K562 (cell line): ENCODE data around the gene EFCAB12. TPM values are rescaled to one million over a fixed set of nuclear protein-coding genes. Genes with fewer than 3 reads are reported as not detected.

ENCODE experiments used
- AFF4 ChIP-seq: sonication (generic); formaldehyde crosslinking; IDR thresholded peaks from 2 replicates; pipeline ENCODE4 v1.8.0; 2023; ENCODE audit warnings: mild to moderate bottlenecking, missing genetic modification reagents
- ATF7 ChIP-seq: fragments of 450-650 bp; IDR thresholded peaks from 2 replicates; pipeline ENCODE4 v1.7.1; 2014; ENCODE audit warnings: mild to moderate bottlenecking, moderate library complexity
- BACH1 ChIP-seq: fragments of 200-800 bp; sonication (Bioruptor generic); IDR thresholded peaks from 2 replicates; pipeline ENCODE4 v1.6.1; 2016; ENCODE audit warnings: missing genetic modification characterization, missing compliant biosample characterization
- CEBPG ChIP-seq, 3 experiments: fragments of 200-800 bp in 1 of 3; sonication (Bioruptor generic) in 1 of 3; sonication (generic) in 1 of 3; formaldehyde crosslinking in 1 of 3; IDR thresholded peaks in 2 of 3; conservative IDR thresholded peaks in 1 of 3; 2 replicates each; pipeline versions ENCODE4 v1.6.1 to v1.8.0; 2016 to 2022; ENCODE audit warnings: missing compliant biosample characterization in 2 of 3, missing genetic modification characterization in 2 of 3, mild to moderate bottlenecking in 1 of 3, missing genetic modification reagents in 1 of 3
- CXXC5 ChIP-seq: fragments of 250-450 bp; sonication (Bioruptor Pico); IDR thresholded peaks from 2 replicates; pipeline ENCODE4 v1.8.0; 2022; ENCODE audit warnings: inconsistent platforms, mild to moderate bottlenecking, moderate library complexity
- HDAC3 ChIP-seq: fragments of 450-650 bp; IDR thresholded peaks from 2 replicates; pipeline ENCODE4 v1.6.1; 2018; ENCODE audit warnings: borderline replicate concordance, mild to moderate bottlenecking, moderate library complexity; ENCODE audit not compliant: partially characterized antibody
- HLTF ChIP-seq: fragments of 450-650 bp; IDR thresholded peaks from 2 replicates; pipeline ENCODE4 v1.6.1; 2016
- KHSRP ChIP-seq: fragments of 450-650 bp; IDR thresholded peaks from 2 replicates; pipeline ENCODE4 v1.6.1; 2017
- MEF2D ChIP-seq: conservative IDR thresholded peaks from 2 replicates; pipeline ENCODE4 v1.6.1; 2016; ENCODE audit warnings: low read depth, missing genetic modification characterization, missing compliant biosample characterization
- NCOR1 ChIP-seq: fragments of 450-650 bp; IDR thresholded peaks from 2 replicates; pipeline ENCODE4 v1.6.1; 2016; ENCODE audit warnings: mild to moderate bottlenecking, moderate library complexity
- TFAP4 ChIP-seq: sonication (generic); formaldehyde crosslinking; IDR thresholded peaks from 2 replicates; pipeline ENCODE4 v1.8.0; 2022; ENCODE audit warnings: missing genetic modification reagents, mild to moderate bottlenecking, moderate library complexity, borderline replicate concordance
- TRIM24 ChIP-seq, 2 experiments: fragments of 450-650 bp; IDR thresholded peaks; 2 replicates each; pipeline ENCODE4 v1.6.1; 2016
- YY1 ChIP-seq, 3 experiments: IDR thresholded peaks; 2 replicates each; pipeline ENCODE4 v1.6.1; 2011; ENCODE audit warnings: low read length in 2 of 3, mild to moderate bottlenecking in 2 of 3, moderate library complexity in 2 of 3, borderline replicate concordance in 1 of 3, control low read depth in 1 of 3, low read depth in 1 of 3; ENCODE audit not compliant: insufficient read depth in 3 of 3, insufficient replicate concordance in 2 of 3, control insufficient read depth in 1 of 3, insufficient read length in 1 of 3; ENCODE audit errors: extremely low read depth in 1 of 3
- ZNF766 ChIP-seq: fragments of 200-800 bp; sonication (Bioruptor generic); conservative IDR thresholded peaks from 2 replicates; pipeline ENCODE4 v1.6.1; 2016; ENCODE audit warnings: missing genetic modification characterization, missing compliant biosample characterization
- polyA plus RNA-seq, 8 experiments: library from polyadenylated mRNA; depleted of rRNA in 4 of 8; stranded (reverse) in 5 of 8; unstranded in 3 of 8; fragments of >200 nt; fragmentation: Nextera tagmentation in 2 of 8; fragmentation: Illumina TruSeq in 1 of 8; extraction: Ambion mirVana in 2 of 8; extraction: Trizol in 1 of 8; gene quantifications; 2 replicates each; pipeline versions ENCODE4 v1.2.1 to v1.2.3, GENCODE V29; 2011 to 2014; ENCODE audit warnings: inconsistent platforms in 1 of 8, missing spikeins in 1 of 8
- total RNA-seq, 7 experiments: library from RNA; depleted of rRNA in 6 of 7; stranded (reverse); fragments of >200 nt in 6 of 7; fragmentation: Illumina TruSeq in 2 of 7; extraction: Trizol in 2 of 7; gene quantifications; 2 replicates each; pipeline versions ENCODE4 v1.2.1 to v1.2.3, GENCODE V29; 2011 to 2021; ENCODE audit warnings: low replicate concordance in 1 of 7
- TF ChIP-seq, protein P1 (sequence below): sonication (generic); formaldehyde crosslinking; IDR thresholded peaks from 2 replicates; pipeline ENCODE4 v1.8.0; 2023; ENCODE audit warnings: missing genetic modification reagents, mild to moderate bottlenecking, borderline replicate concordance

The EFCAB12 gene
- total and polyA plus RNA-seq, 9 of the 15 experiments (the other 6 are each of a cell fraction or from before 2014, with no cell fraction given): 0.08 to 0.95 (median 0.56) TPM; not detected in 1

DNA sequence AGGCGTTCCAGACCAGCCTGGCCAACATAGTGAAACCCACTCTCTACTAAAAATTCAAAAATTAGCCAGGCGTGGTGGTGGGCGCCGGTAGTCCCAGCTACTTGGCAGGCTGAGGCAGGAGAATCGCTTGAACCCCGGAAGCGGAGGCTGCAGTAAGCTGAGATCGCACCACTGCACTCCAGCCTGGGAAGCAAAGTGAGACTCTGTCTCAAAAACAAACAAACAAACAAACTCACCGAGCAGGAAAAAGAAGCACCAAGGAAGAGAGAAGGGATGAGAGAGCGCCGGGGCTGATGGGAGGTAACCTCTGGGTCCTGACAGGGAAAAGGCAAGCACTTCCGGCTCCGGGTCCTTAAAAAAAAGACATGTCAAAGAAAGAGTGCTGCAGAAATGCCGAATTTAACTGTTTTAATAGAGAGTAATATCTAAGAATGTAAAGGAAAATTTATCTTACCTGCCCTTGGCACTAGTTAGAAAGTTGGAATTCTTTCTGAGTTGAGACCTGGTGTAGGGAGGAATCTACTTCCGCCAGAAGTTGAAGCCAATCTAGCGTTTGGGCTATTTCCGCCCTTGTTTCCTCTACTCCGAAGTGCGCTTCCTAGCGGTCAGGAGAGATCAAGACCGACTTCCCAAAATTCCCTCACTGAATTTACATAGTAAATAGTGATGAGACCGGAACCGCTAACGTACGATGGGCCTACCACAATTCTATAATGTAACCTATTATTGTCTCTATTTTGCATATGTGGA lies 29.1 kb downstream of the EFCAB12 start (continued):
- TF ChIP-seq, protein P1, sequence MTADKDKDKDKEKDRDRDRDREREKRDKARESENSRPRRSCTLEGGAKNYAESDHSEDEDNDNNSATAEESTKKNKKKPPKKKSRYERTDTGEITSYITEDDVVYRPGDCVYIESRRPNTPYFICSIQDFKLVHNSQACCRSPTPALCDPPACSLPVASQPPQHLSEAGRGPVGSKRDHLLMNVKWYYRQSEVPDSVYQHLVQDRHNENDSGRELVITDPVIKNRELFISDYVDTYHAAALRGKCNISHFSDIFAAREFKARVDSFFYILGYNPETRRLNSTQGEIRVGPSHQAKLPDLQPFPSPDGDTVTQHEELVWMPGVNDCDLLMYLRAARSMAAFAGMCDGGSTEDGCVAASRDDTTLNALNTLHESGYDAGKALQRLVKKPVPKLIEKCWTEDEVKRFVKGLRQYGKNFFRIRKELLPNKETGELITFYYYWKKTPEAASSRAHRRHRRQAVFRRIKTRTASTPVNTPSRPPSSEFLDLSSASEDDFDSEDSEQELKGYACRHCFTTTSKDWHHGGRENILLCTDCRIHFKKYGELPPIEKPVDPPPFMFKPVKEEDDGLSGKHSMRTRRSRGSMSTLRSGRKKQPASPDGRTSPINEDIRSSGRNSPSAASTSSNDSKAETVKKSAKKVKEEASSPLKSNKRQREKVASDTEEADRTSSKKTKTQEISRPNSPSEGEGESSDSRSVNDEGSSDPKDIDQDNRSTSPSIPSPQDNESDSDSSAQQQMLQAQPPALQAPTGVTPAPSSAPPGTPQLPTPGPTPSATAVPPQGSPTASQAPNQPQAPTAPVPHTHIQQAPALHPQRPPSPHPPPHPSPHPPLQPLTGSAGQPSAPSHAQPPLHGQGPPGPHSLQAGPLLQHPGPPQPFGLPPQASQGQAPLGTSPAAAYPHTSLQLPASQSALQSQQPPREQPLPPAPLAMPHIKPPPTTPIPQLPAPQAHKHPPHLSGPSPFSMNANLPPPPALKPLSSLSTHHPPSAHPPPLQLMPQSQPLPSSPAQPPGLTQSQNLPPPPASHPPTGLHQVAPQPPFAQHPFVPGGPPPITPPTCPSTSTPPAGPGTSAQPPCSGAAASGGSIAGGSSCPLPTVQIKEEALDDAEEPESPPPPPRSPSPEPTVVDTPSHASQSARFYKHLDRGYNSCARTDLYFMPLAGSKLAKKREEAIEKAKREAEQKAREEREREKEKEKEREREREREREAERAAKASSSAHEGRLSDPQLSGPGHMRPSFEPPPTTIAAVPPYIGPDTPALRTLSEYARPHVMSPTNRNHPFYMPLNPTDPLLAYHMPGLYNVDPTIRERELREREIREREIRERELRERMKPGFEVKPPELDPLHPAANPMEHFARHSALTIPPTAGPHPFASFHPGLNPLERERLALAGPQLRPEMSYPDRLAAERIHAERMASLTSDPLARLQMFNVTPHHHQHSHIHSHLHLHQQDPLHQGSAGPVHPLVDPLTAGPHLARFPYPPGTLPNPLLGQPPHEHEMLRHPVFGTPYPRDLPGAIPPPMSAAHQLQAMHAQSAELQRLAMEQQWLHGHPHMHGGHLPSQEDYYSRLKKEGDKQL (CRISPR knock-in tag): no peak
- TF ChIP-seq ATF7 (peak; percentile 86), HLTF (no peak), BACH1 (tag) (no peak; the same call in 1 of the 2 replicates), TRIM24 (IDR thresholded peaks at IDR 0.05) (no peak), HDAC3 (peak; percentile 37), AFF4 (CRISPR knock-in tag) (0 out of 2 replicates have a peak, but pooled peaks have one; percentile 16), MEF2D (no peak), NCOR1 (no peak), CEBPG (CRISPR knock-in tag; IDR thresholded peaks at IDR 0.05) (no peak), CEBPG (tag; conservative IDR thresholded peaks at IDR 0.05 in 1 of 2, IDR thresholded peaks at IDR 0.05 in 1 of 2) (no peak), KHSRP (no peak), YY1 (IDR thresholded peaks at IDR 0.05; ENCODE audit: borderline replicate concordance in 1 of 3, control insufficient read depth in 1 of 3, extremely low read depth in 1 of 3, insufficient read depth in 3 of 3, insufficient read length in 1 of 3, insufficient replicate concordance in 2 of 3, low read depth in 1 of 3, low read length in 2 of 3) (no peak), ZNF766 (CRISPR knock-in tag) (0 out of 2 replicates have a peak, but pooled peaks have one; percentile 26), TFAP4 (CRISPR knock-in tag) (no peak), CXXC5 (peak; percentile 49)
